HEK293 (cell line): ENCODE measurements around the gene CRNKL1.
A peak's percentile ranks its signal among the peaks of the same experiment; 100 is the strongest.

Experiments
- CTCF ChIA-PET: fragments of 350-600 bp; formaldehyde crosslinking; extraction: SDS; loops from one replicate; lab custom pipeline; 2021; ENCODE audit warnings: antibody characterized with exemption; lab: Yijun Ruan, JAX
- POLR2A ChIA-PET: fragments of 300-600 bp; formaldehyde crosslinking; extraction: SDS; loops from one replicate; lab custom pipeline; 2020; ENCODE audit warnings: antibody characterized with exemption, inconsistent platforms; lab: Yijun Ruan, JAX
- H3K27ac ChIP-seq: fragments of 200-500 bp; sonication (Bioruptor generic); 2 replicates; pipeline ENCODE4 v1.5.1; 2014; ENCODE audit warnings: low read depth, low read length, control low read depth, inconsistent platforms; ENCODE audit errors: extremely low read depth
- H3K36me3 ChIP-seq, 2 experiments: fragments of 200-500 bp in 1 of 2; sonication (Bioruptor generic) in 1 of 2; 1 replicate in 1 of 2; 2 replicates in 1 of 2; pipeline ENCODE4 v1.5.1; 2014 to 2017; ENCODE audit warnings: inconsistent platforms in 2 of 2, low read length in 2 of 2; ENCODE audit not compliant: control insufficient read depth in 2 of 2, insufficient read depth in 1 of 2
- H3K4me1 ChIP-seq: fragments of 200-500 bp; sonication (Bioruptor generic); 2 replicates; pipeline ENCODE4 v1.5.1; 2014; ENCODE audit warnings: mild to moderate bottlenecking, low read length, inconsistent platforms; ENCODE audit not compliant: control insufficient read depth, insufficient read depth
- H3K4me3 ChIP-seq: 2 replicates; pipeline ENCODE4 v1.5.1; 2011; ENCODE audit warnings: low read depth, mild to moderate bottlenecking, control low read depth, low read length, moderate library complexity
- H3K9me3 ChIP-seq: fragments of 200-500 bp; sonication (Bioruptor generic); 2 replicates; pipeline ENCODE4 v1.5.1; 2014; ENCODE audit warnings: low read depth, low read length, inconsistent platforms; ENCODE audit not compliant: control insufficient read depth, insufficient read depth
- EGR2 ChIP-seq: fragments of 450-650 bp; formaldehyde crosslinking; IDR thresholded peaks from 2 replicates; pipeline ENCODE4 v1.5.1; 2016; ENCODE audit warnings: low read depth, missing biosample characterization, missing genetic modification characterization
- HIC1 ChIP-seq: fragments of 450-650 bp; formaldehyde crosslinking; IDR thresholded peaks from 2 replicates; pipeline ENCODE4 v1.5.1; 2016; ENCODE audit warnings: missing biosample characterization, missing genetic modification characterization
- PRDM1 ChIP-seq: fragments of 450-650 bp; formaldehyde crosslinking; IDR thresholded peaks from 2 replicates; pipeline ENCODE4; 2016; ENCODE audit warnings: missing biosample characterization, missing genetic modification characterization
- SALL2 ChIP-seq: fragments of 450-650 bp; formaldehyde crosslinking; IDR thresholded peaks from 2 replicates; pipeline ENCODE4 v1.5.0; 2017; ENCODE audit warnings: missing biosample characterization, mild to moderate bottlenecking, missing genetic modification characterization, borderline replicate concordance
- SP7 ChIP-seq: fragments of 450-650 bp; formaldehyde crosslinking; IDR thresholded peaks from 2 replicates; pipeline ENCODE4 v1.5.1; 2016; ENCODE audit warnings: missing biosample characterization, missing genetic modification characterization
- WT1 ChIP-seq: fragments of 450-650 bp; formaldehyde crosslinking; IDR thresholded peaks from 2 replicates; pipeline ENCODE4 v1.5.1; 2016; ENCODE audit warnings: missing biosample characterization, missing genetic modification characterization
- ZFP69B ChIP-seq: fragments of 450-650 bp; formaldehyde crosslinking; IDR thresholded peaks from 2 replicates; pipeline ENCODE4 v1.5.1; 2016; ENCODE audit warnings: missing biosample characterization, missing genetic modification characterization
- ZNF112 ChIP-seq: fragments of 450-650 bp; formaldehyde crosslinking; IDR thresholded peaks from 2 replicates; pipeline ENCODE4 v1.5.0; 2017; ENCODE audit warnings: missing biosample characterization, missing genetic modification characterization
- ZNF266 ChIP-seq: fragments of 450-650 bp; formaldehyde crosslinking; IDR thresholded peaks from 2 replicates; pipeline ENCODE4 v1.5.1; 2016; ENCODE audit warnings: missing biosample characterization, missing genetic modification characterization, low read depth
- ZNF280D ChIP-seq: fragments of 450-650 bp; formaldehyde crosslinking; IDR thresholded peaks from 2 replicates; pipeline ENCODE4 v1.5.1; 2016; ENCODE audit warnings: missing biosample characterization, missing genetic modification characterization
- ZNF350 ChIP-seq: fragments of 450-650 bp; formaldehyde crosslinking; IDR thresholded peaks from 2 replicates; pipeline ENCODE4 v1.5.0; 2017; ENCODE audit warnings: missing biosample characterization, mild to moderate bottlenecking, missing genetic modification characterization
- ZNF518A ChIP-seq: fragments of 450-650 bp; formaldehyde crosslinking; conservative IDR thresholded peaks from 2 replicates; pipeline ENCODE4 v1.5.1; 2016; ENCODE audit warnings: low read depth, missing biosample characterization, missing genetic modification characterization
- ZNF548 ChIP-seq: fragments of 450-650 bp; formaldehyde crosslinking; IDR thresholded peaks from 2 replicates; pipeline ENCODE4 v1.5.1; 2016; ENCODE audit warnings: missing biosample characterization, missing genetic modification characterization
- ZNF664 ChIP-seq: fragments of 450-650 bp; formaldehyde crosslinking; IDR thresholded peaks from 2 replicates; pipeline ENCODE4 v1.5.1; 2016; ENCODE audit warnings: missing biosample characterization, missing genetic modification characterization
- ZNF701 ChIP-seq: fragments of 450-650 bp; formaldehyde crosslinking; IDR thresholded peaks from 2 replicates; pipeline ENCODE4 v1.5.1; 2016; ENCODE audit warnings: missing biosample characterization, missing genetic modification characterization
- ZNF785 ChIP-seq: fragments of 450-650 bp; formaldehyde crosslinking; IDR thresholded peaks from 2 replicates; pipeline ENCODE4 v1.5.1; 2016; ENCODE audit warnings: missing biosample characterization, missing genetic modification characterization
- ZNF843 ChIP-seq: fragments of 450-650 bp; formaldehyde crosslinking; IDR thresholded peaks from 2 replicates; pipeline ENCODE4 v1.5.1; 2016; ENCODE audit warnings: missing biosample characterization, missing genetic modification characterization

The CRNKL1 gene

GRCh38 chr20:20022498-20022897 lies 29.8 kb downstream of the CRNKL1 start:
- peaks cover 6 to 59% of the 10 kb centered on the region in 2 experiments; a peak in 2 of 3 replicates for H3K36me3 ChIP-seq
- no peak overlapping the region for H3K4me3 ChIP-seq
- no peaks in the 10 kb centered on the region for H3K9me3 ChIP-seq
- CTCF ChIA-PET = interaction anchor here (0.5 kb wide), 1 partner anchor 57 kb away, joined by 3 read pairs; no protein-coding TSS in a partner anchor
- H3K4me1 ChIP-seq = peaks cover 4% of the 10 kb centered on the region; the same call in 1 of the 2 replicates
- H3K27ac ChIP-seq = no peak overlapping the region
- TF ChIP-seq ZNF112 (no peak), ZNF518A (tag by site-specific recombination) (no peak), PRDM1 (tag by site-specific recombination) (0 out of 2 replicates have a peak, but pooled peaks have one; percentile 11), SP7 (tag by site-specific recombination) (no peak), ZFP69B (tag by site-specific recombination) (no peak)
- POLR2A ChIA-PET = interaction anchor here (0.7 kb wide), 1 partner anchor 265 kb away, joined by 5 read pairs; no protein-coding TSS in a partner anchor

GRCh38 chr20:20021835-20022234 lies 30.4 kb downstream of the CRNKL1 start:
- Histone ChIP-seq H3K27ac (no peak overlapping the region), H3K36me3 (peaks cover 6 to 52% of the 10 kb centered on the region in 2 experiments; a peak in 2 of 3 replicates), H3K9me3 (no peaks in the 10 kb centered on the region), H3K4me1 (peaks cover 4% of the 10 kb centered on the region; the same call in 1 of the 2 replicates), H3K4me3 (no peak overlapping the region)
- CTCF ChIA-PET = no interaction called here
- POLR2A ChIA-PET = no interaction called here
- TF ChIP-seq WT1 = peak; percentile 55; the same call in 1 of the 2 replicates
- TF ChIP-seq EGR2 (tag by site-specific recombination) = peak; percentile 38; the same call in 1 of the 2 replicates
- no peak for TF ChIP-seq ZNF280D (tag by site-specific recombination)
- TF ChIP-seq ZNF843 = no peak

GRCh38 chr20:20020908-20021307 lies 31.4 kb downstream of the CRNKL1 start:
- no peak overlapping the region for H3K4me3 ChIP-seq
- H3K27ac ChIP-seq = no peak overlapping the region
- H3K36me3 ChIP-seq = peaks cover 6 to 48% of the 10 kb centered on the region in 2 experiments; a peak in 2 of 3 replicates
- ChIA-PET CTCF (interaction anchor here (0.7 kb wide), 1 partner anchor 642 kb away, joined by 3 read pairs; no protein-coding TSS in a partner anchor), POLR2A (interaction anchor here (0.6 kb wide), 1 partner anchor 255 kb away, joined by 8 read pairs; no protein-coding TSS in a partner anchor)
- H3K4me1 ChIP-seq = peaks cover 4% of the 10 kb centered on the region; the same call in 1 of the 2 replicates
- H3K9me3 ChIP-seq = no peaks in the 10 kb centered on the region
- no peak for TF ChIP-seq ZNF266 (tag by site-specific recombination)
- TF ChIP-seq HIC1 (tag by site-specific recombination) = no peak
- no peak for TF ChIP-seq ZNF701 (tag by site-specific recombination)
- TF ChIP-seq ZNF548 (tag by site-specific recombination) = no peak
- TF ChIP-seq ZNF350 = no peak
- TF ChIP-seq SALL2 (tag by site-specific recombination) = no peak
- TF ChIP-seq ZNF785 (tag by site-specific recombination) = no peak
- no peak for TF ChIP-seq ZNF664
